Left colon (tissue), 2 donors: Measurements from ENCODE around the gene PHRF1. TPM values are rescaled to one million over a fixed set of nuclear protein-coding genes. Genes with fewer than 3 reads are reported as not detected.

ENCODE experiments used
- ATAC-seq: fragments of 200-7000 bp; cut with Tn5 transposase; one replicate; pipeline ENCODE4 v1.9.1; 2020; ENCODE audit warnings: mild to moderate bottlenecking, moderate library complexity
- DNase-seq, 2 donors: peaks; one replicate each; pipeline ENCODE4 v3.0.0-alpha.2; 2020
- intact Hi-C, 2 donors: fragments of 100-400 bp; cut with DNase I in 1 of 2; cut with micrococcal nuclease in 1 of 2; formaldehyde crosslinking; loops; one replicate each; pipeline versions ENCODE4 v1.11.2 to v1.14.0; 2022; cut with DNase I, micrococcal nuclease
- total RNA-seq, 2 donors: library from RNA; stranded (reverse); fragmentation: NEBNext Ultra II Directional; extraction: Animal tissue kit (Norgen Biotek cat#: 25700); gene quantifications; one replicate each; pipeline ENCODE4 v1.2.1, GENCODE V29; 2021
- donor health status: DM: no; HTN: no; CAD: no.
- donor health status: DM: yes; HTN: yes; CAD: no.

PHRF1 gene
- total RNA-seq, 2 donors from 2014 or later = 31.0 to 33.0 TPM

GRCh38 chr11:607971-608659 is 31.8 kb downstream of the PHRF1 start:
- ATAC-seq (no peak), DNase-seq (no peak)
- intact Hi-C loops = no loop called here

- DNase-seq = no peak
- ATAC-seq = no peak
These were observed 32.6 kb downstream of the PHRF1 start for GRCh38 chr11:608791-609251.

DNA sequence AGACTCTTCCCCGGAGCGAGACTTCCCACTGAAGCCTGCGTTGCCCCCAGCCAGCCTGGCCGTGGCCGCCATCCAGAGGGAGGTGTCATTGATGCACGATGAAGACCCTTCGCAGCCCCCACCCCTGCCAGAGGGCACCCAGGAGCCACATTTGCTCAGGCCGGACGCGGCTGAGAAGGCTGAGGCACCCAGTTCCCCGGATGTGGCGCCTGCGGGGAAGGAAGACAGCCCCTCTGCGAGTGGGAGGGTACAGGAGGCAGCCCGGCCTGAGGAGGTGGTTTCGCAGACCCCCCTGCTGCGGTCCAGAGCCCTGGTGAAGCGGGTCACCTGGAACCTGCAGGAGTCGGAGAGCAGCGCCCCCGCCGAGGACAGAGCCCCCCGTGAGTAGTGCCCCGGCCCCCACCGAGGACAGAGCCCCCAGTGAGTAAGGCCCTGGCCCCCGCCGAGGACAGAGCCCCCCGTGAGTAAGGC is 33.1 kb downstream of the PHRF1 start:
- intact Hi-C loops = no loop called here
- ATAC-seq = no peak
- DNase-seq = no peak

More at GRCh38 chr11:608791-609251, 32.6 kb downstream of the PHRF1 start:
- intact Hi-C loops = no loop called here

GRCh38 chr11:610146-610801 is 34.0 kb downstream of the PHRF1 start:
- DNase-seq (no peak), ATAC-seq (no peak)

GRCh38 chr11:611001-611996 is 35.0 kb downstream of the PHRF1 start:
- intact Hi-C loops = no loop called here
- ATAC-seq (no peak), DNase-seq (no peak)

More at GRCh38 chr11:610146-610801, 34.0 kb downstream of the PHRF1 start:
- intact Hi-C loops = no loop called here

GRCh38 chr11:612201-612960 is 36.1 kb downstream of the PHRF1 start:
- DNase-seq = peak; percentile 82 to 85
- intact Hi-C loops = no loop called here
- ATAC-seq = peak; percentile 55

DNA sequence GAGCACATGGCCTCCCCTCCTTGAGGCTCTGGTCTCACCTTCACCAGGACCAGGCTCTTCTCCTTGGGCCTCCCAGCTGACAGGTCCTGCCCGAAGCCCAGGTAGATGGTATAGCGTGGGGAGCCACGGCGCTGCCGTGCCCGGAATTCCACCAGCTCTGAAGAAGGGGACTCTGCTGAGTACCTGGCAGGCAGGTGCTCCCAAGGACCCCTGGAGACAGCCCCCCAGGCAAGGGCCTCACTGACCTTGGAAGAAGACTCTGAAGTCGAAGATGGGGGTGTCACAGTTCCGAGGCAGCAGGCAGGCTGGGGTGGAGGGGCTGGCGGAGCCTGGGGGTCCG is 36.7 kb downstream of the PHRF1 start:
- intact Hi-C loops = no loop called here
- DNase-seq = no peak
- no peak for ATAC-seq

- ATAC-seq (peak; percentile 48), DNase-seq (peak; percentile 80 to 94)
- intact Hi-C loops = no loop called here
These were observed 37.2 kb downstream of the PHRF1 start for GRCh38 chr11:613369-613968.

DNA sequence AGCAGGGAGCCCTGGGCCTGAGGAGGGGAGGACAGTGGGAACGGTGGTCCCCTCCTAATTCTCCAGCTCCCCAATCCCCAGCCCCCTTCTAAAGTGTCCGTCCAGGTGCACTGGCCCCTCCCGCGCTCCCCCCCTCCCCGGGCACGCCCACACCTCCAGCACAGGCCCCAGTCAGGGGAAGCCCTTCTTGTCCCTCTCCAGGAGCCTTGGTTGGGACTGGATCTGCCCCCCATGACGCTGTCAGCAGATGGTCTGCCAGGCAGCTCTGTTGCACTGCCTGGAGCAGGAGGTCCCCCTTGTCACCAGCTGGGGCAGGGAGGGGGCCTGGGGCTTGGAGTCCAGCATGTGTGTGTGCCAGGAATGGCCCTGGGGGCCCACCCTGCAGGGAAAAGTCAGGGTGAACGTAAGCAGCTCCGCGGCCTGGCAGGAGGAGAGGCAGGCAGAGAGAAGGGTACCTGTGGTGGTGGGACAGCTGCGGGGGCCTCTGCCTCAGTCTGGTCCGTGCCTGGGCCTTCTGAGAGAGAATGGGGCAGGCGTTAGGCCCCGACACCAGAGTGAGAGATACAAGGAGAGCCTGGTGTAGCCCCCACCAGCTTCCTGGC is 37.9 kb downstream of the PHRF1 start:
- ATAC-seq = no peak
- intact Hi-C loops = no loop called here
- DNase-seq = no peak

DNA sequence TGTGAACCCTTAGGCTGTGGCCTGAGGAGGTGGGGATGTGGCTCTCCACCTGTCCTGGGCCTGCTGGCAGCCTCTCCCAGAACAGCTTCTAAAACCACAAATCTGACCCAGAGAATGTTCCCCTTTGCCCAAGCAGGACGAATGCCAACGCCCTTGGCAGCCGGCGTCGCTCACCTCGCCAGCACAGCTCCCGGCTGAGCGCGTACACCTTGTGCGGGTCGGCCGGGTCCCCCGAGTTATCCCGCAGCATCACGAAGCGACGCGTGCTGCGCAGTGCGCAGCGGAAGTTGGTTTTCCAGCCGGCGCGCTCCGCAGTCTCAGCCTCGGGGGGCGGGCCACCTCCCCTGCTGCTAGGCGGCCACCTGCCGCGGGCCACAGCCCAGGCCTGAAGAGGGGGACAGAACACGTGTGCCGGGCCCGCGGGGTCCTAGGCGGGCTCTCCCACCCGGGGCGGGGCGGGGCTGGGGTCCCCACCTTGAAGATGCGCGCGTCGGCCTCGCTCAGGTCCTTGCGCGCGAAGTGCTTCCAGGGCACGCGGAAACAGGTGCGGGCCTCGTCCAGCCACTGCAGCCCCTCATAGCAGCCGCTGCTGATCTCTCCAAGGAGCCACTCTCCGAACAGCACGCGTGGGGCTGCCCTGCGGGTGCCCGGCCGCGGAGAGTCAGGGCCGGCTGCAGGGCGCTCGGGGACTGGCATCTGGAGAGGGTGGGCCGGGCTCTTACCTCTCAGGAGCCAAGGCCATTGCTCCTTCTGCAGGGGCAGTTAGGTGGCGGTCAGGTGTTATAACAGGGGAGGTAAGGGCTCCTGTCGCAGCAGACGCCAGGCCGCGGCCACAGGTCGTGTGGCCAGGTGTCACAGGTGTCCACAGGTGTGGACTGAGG is 38.6 kb downstream of the PHRF1 start:
- DNase-seq (peak in 1 of 2 donors; percentile 59), ATAC-seq (peak; percentile 5)
- intact Hi-C loops = no loop called here

DNA sequence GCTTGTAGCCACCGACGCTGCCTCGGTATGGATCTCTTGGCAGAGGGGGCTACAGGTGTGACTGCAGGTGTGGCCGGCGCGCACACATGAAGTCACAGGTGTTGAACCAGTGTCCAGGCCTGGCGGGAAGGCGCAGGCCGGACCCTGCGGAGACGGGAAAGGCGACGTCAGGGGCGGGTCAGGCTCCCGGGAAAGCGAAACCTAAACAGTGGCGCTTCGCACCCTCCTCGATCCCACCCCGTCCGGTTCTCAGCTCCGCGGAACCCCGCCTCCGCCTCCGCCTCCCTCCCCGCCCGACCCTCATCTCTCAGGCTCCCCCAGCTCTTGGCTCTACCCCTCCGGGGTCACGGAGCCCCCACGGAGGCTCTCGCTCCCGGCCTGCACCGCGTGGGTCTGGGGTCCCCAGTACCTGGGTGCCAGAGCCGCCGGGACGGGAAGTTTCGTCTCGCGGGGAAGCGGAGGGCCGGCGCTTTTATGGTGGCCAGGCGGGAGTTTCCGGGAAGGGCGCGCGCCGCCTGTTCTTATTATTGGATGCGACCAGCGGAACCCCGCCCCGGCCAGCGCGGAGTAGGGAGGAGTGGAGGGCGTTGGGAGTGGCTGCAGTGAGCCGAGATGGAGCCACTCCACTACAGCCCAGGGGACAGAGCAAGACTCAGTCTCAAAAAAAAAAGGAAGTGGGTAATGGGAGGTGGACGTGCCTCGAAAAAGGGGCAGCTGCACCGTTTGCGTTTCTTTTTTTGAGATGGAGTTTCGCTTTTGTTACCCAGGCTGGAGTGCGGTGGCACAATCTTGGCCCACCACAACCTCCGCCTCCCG is 39.4 kb downstream of the PHRF1 start, which contains the start of gene IRF7:
IRF7 (minus strand) TSS at position 447 of the 816 bp plus-strand sequence. CDS start 586 bp downstream, outside the sequence.
- DNase-seq (peak; percentile 96 to 98), ATAC-seq (peak; percentile 63)
- intact Hi-C loops = no loop called here

- intact Hi-C loops = no loop called here
- DNase-seq (no peak), ATAC-seq (no peak)
These were observed 40.3 kb downstream of the PHRF1 start for GRCh38 chr11:616320-617198.

DNA sequence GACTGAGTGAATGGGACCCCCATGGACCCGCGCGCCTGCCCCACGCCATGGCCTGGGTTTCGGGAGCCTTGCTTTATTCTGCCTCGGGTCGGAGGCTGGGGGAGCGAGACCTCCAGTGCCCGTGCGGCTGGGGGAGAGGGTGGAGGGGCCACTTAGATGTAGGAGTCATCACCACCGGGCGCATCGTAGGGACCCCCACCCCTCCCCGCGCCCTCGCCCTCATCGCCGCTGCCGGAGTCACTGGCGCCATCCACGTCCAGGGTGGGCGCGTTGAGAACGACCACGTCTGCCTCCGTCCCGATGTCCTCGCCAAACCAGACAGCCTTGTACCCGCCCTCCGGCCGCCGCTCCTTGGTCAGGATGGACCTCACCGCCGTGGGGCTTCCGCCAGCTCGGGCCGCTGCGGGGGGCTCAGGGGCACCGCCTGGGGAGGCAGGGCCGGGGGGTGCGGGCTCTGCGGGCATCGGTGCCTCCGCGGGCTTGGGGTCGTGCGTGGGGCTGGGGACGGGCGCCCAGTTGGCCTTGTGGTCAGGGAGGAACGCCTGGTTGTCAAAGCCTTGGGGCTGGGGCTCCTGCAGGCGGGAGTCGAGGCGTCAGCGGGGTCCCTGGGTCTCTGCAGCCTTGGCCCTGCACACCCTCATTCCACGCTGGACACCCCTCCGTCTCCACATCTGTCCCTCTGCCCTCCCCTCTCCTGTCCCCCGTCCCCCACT is 41.1 kb downstream of the PHRF1 start:
- DNase-seq (no peak), ATAC-seq (no peak)
- intact Hi-C loops = no loop called here

DNA sequence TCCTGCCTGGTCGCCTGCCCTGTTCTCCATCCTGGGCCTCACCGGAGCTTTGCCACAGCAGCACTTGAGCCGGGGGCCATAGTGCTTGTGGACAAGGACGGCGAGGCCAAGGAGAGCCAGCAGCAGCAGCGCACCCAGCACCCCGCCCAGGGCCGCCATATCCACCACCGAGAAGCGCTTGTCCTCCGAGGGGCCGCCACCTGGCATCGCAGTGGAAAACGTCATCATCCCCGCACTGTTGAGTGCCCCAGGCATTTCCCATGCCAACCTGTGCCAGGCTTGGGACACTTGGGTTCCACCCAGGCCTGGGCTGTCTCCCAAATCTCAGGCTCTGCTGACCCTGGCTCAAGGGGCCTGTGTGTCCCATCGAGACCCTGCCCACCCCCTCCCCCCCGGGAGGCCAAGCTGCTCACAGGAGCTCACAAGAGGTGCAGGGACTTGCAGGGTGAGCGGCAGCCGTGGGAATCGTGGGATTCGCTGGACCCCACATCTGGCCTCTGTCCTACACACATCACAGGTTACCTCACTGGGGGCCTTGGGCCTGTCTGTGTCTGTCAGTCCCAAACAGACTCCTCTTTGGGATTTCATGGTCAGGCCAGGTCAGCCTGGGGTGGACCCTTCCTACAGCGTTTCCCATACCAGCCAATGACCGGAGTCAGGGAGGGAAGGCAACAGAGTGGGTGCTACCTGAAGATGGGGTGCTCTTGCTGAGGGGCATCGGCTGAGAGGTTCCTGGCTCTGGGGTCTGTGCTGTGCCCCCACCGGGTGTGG is 41.8 kb downstream of the PHRF1 start:
- ATAC-seq (no peak), DNase-seq (no peak)
- intact Hi-C loops = no loop called here
